ENCODE results near the gene CDK19.

GRCh38 chr6:110617057-110617456 lies 198.2 kb downstream of the CDK19 start:
- TF ChIP-seq CTCF (IDR thresholded peaks at IDR 0.05) (no peak), EP300 (IDR thresholded peaks at IDR 0.05) (no peak), POLR2AphosphoS5 (IDR thresholded peaks at IDR 0.05) (no peak), POLR2A (IDR thresholded peaks at IDR 0.05) (no peak)

Data from upper lobe of left lung (tissue), 4 donors.